ENCODE data around the gene GFER. TPM values are rescaled to one million over a fixed set of nuclear protein-coding genes. Genes with fewer than 3 reads are reported as not detected.

Gene GFER
- total RNA-seq, 4 donors from 2014 or later, result 5.6 to 30.4 (median 13.6) TPM

DNA sequence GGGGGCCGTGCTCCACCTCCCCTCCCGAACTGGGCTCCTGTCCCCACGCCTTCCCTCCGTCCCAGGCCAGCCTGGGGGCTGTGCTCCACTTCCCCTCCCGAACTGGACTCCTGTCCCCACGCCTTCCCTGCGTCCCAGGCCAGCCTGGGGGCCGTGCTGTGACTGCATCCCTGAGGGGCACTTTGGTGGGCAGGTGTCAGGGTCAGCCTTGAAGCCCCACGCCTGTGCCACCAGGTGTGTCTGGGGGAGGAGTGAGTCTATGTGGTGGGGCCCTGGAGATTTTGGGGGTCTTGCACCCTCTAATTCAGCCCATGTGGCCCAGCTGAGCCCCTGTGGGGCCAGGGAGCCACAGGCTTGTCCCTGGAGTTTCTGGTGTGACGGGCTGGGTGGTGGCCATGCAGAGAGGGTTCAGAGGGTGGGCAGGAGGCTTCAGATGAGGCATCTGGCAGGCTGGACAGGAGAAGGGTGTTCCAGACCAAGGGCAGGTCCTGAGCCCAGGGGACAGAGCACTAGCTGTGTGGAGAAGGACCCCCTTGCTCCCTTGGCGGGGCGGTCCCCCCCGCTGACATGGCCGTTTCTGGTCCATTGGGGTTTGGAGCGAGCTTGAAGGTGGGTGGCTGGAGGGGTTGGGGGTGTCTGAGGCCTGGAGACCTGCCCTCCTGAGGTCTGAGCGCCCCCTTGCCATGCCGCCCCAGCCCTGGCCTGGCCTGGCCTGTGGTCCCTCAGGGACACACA, 50.9 kb downstream of the GFER start:
- H3K36me3 ChIP-seq, result peaks cover 0 to 9% (median 0%) of the 10 kb centered on the region in 3 donors
- peaks cover 57 to 97% (median 66%) of the 10 kb centered on the region in 3 donors for H3K4me1 ChIP-seq
- peak overlapping the region in 3 of 4 donors; percentile 11 to 52 (median 21) for H3K4me3 ChIP-seq
- no peaks in the 10 kb centered on the region for H3K9me3 ChIP-seq
- no peaks in the 10 kb centered on the region for H3K27me3 ChIP-seq
- DNase-seq, result no peak
- WGBS, 2 donors, result 69% methylated on average over 7 of the region's 17 CpGs; no CpG with 5 or more reads in 1 of the 2 donors
- TF ChIP-seq, protein P1, sequence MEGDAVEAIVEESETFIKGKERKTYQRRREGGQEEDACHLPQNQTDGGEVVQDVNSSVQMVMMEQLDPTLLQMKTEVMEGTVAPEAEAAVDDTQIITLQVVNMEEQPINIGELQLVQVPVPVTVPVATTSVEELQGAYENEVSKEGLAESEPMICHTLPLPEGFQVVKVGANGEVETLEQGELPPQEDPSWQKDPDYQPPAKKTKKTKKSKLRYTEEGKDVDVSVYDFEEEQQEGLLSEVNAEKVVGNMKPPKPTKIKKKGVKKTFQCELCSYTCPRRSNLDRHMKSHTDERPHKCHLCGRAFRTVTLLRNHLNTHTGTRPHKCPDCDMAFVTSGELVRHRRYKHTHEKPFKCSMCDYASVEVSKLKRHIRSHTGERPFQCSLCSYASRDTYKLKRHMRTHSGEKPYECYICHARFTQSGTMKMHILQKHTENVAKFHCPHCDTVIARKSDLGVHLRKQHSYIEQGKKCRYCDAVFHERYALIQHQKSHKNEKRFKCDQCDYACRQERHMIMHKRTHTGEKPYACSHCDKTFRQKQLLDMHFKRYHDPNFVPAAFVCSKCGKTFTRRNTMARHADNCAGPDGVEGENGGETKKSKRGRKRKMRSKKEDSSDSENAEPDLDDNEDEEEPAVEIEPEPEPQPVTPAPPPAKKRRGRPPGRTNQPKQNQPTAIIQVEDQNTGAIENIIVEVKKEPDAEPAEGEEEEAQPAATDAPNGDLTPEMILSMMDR (IDR thresholded peaks at IDR 0.05), result no peak
- TF ChIP-seq POLR2A (IDR thresholded peaks at IDR 0.05), result no peak
- H3K27ac ChIP-seq, result peak overlapping the region; percentile 71 to 92 (median 85)
- intact Hi-C loops (cut with DNase I), result no loop called here

DNA sequence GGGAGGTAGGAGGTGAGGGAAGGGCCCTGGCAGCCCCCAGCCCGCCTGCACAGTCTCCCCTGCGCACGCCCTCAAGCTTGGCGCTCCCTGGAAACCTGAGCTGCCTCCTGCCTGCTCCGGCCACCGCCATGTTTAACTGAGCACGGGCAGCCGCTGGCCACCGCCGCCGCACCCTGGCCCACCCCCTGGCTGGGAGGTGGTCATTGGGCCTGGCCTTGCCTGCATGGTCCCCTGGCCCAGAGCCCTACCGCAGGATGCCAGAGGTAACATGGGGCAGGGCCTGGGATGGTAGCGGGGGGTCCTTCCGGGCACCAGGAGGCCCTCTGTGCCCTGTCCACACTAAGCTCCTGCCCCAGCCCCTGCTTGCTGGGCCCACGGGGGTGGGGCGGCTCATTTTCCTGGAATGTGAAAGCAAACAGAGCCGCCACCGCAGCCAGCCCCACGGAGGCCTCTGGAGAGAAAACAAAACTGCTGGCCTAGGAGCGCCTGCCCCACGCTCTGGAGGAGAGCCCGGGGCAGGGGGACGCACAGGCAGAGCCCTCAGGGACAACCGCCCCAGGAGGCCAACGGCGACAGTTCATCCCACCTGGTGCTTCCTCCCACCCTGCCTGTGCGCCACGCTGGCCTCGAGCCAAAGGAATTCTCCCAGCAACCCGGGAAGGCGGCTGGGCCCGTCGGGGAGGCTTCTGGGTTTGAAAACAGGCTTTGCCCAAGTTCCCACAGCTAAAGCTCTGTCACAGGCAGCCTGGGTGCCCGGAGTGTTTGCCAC, 51.6 kb downstream of the GFER start:
- TF ChIP-seq POLR2A (IDR thresholded peaks at IDR 0.05), result no peak
- TF ChIP-seq, protein P1 (IDR thresholded peaks at IDR 0.05), result no peak
- Histone ChIP-seq H3K27me3 (no peaks in the 10 kb centered on the region), H3K9me3 (no peaks in the 10 kb centered on the region), H3K4me3 (peak overlapping the region in 3 of 4 donors; percentile 11 to 52 (median 21)), H3K36me3 (peaks cover 0 to 5% (median 0%) of the 10 kb centered on the region in 3 donors), H3K4me1 (peaks cover 61 to 97% (median 74%) of the 10 kb centered on the region in 3 donors), H3K27ac (peak overlapping the region; percentile 71 to 92 (median 85))
- intact Hi-C loops (cut with DNase I), result no loop called here
- WGBS, 2 donors, result 100% methylated on average over 5 of the region's 34 CpGs; no CpG with 5 or more reads in 1 of the 2 donors
- no peak for DNase-seq

DNA sequence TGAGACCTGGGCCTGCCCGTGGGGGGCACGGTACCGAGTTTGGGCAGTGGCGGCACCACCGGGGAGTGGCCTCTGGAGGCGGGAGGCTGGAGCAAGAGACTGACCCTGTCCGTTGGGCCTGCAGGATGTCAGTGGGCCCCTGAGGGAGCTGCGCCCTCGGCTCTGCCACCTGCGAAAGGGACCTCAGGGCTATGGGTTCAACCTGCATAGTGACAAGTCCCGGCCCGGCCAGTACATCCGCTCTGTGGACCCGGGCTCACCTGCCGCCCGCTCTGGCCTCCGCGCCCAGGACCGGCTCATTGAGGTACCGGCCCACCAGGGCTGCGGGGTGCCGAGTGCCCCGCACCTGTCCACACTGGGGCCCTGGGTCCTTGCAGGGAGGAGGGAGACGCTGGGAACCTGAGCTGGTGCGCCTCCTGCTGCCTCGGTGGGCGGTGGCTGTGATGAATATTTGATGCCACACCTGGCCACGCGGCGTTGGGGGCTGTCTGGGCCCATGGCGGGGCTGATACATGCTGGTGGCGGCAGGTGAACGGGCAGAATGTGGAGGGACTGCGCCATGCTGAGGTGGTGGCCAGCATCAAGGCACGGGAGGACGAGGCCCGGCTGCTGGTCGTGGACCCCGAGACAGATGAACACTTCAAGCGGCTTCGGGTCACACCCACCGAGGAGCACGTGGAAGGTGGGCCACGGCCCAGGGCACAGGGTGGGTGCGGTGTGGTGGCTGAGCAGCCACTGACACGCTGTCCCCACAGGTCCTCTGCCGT, 52.4 kb downstream of the GFER start:
- H3K27me3 ChIP-seq, result no peaks in the 10 kb centered on the region
- TF ChIP-seq POLR2A (IDR thresholded peaks at IDR 0.05), result no peak
- TF ChIP-seq, protein P1 (IDR thresholded peaks at IDR 0.05), result no peak
- intact Hi-C loops (cut with DNase I), result no loop called here
- 84 to 92% methylated on average over 12 to 16 of the region's 47 CpGs for WGBS, 2 donors
- H3K4me3 ChIP-seq, result peak overlapping the region in 3 of 4 donors; percentile 11 to 52 (median 21)
- no peaks in the 10 kb centered on the region for H3K9me3 ChIP-seq
- peak overlapping the region; percentile 71 to 92 (median 85) for H3K27ac ChIP-seq
- DNase-seq, result no peak
- H3K4me1 ChIP-seq, result peaks cover 58 to 97% (median 71%) of the 10 kb centered on the region in 3 donors
- H3K36me3 ChIP-seq, result peaks cover 0 to 5% (median 0%) of the 10 kb centered on the region in 3 donors

DNA sequence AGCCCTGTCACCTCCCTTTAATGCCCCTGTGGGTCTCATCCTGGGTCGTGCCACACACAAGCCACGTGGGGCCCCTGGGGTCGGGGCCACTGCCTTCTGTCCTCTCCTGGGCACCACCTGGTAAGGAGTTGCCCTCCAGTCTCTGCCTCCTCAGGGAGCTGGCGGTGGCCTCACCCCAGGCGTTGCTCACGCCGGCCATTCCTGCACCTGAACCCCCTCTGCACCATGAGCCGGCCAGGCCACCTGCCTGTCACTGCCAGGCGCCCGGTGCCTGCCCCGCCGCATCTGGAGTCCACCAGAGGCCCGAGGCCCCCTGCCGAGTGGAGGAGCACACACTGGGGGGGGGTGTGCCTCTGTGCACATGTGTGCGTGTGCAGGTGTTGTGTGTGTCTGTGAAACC, 53.1 kb downstream of the GFER start:
- DNase-seq, result no peak
- no peak overlapping the region for H3K4me3 ChIP-seq
- H3K36me3 ChIP-seq, result peaks cover 0 to 5% (median 0%) of the 10 kb centered on the region in 3 donors
- H3K4me1 ChIP-seq, result peaks cover 56 to 97% (median 75%) of the 10 kb centered on the region in 3 donors
- TF ChIP-seq, protein P1 (IDR thresholded peaks at IDR 0.05), result no peak
- no peak for TF ChIP-seq POLR2A (IDR thresholded peaks at IDR 0.05)
- WGBS, 2 donors, result 87% methylated on average over 3 of the region's 15 CpGs; no CpG with 5 or more reads in 1 of the 2 donors
- H3K27ac ChIP-seq, result peak overlapping the region; percentile 71 to 92 (median 85)
- H3K27me3 ChIP-seq, result no peaks in the 10 kb centered on the region
- intact Hi-C loops (cut with DNase I), result no loop called here
- H3K9me3 ChIP-seq, result no peaks in the 10 kb centered on the region

Small RNA genes within 50 kb of the gene (small RNA-seq; reads per million reads assigned to genes)
- 0 reads per million in 4 donors for gene AC005363.2
- 0 reads per million in 4 donors for gene RN7SL219P
- 0 reads per million in 4 donors for gene SNORA10
- gene SNORA64, result 0 reads per million in 4 donors

Other genes starting within 250 kb of the GFER start
- 10 to 100 TPM; 30.2 to 57.1 (median 53.6) TPM for gene NME3, start 212.7 kb upstream of the GFER start, total RNA-seq
- gene EME2, start 211.4 kb upstream of the GFER start, total RNA-seq, result 10 to 100 TPM in 2 of 4 donors, 1 to 10 TPM in 2; 8.8 to 14.4 (median 10.1) TPM
- 100 to 1,000 TPM in 3 of 4 donors, 10 to 100 TPM in 1; 89.5 to 158 (median 114) TPM for gene MRPS34, start 211.1 kb upstream of the GFER start, total RNA-seq
- gene SPSB3, start 201.6 kb upstream of the GFER start, total RNA-seq, result 10 to 100 TPM; 27.8 to 84.5 (median 45.1) TPM
- gene NUBP2, start 201.2 kb upstream of the GFER start, total RNA-seq, result 10 to 100 TPM; 71.4 to 91.5 (median 79.5) TPM
- not detected for gene IGFALS, start 190.5 kb upstream of the GFER start, total RNA-seq
- 10 to 100 TPM; 30.6 to 56.5 (median 43.4) TPM for gene HAGH, start 157.4 kb upstream of the GFER start, total RNA-seq
- 10 to 100 TPM; 34.3 to 52.3 (median 46.9) TPM for gene FAHD1, start 157.0 kb upstream of the GFER start, total RNA-seq
- under 1 TPM in 1 of 4 donors, not detected in 3; 0.76 TPM for gene MEIOB, start 112.0 kb upstream of the GFER start, total RNA-seq
- gene HS3ST6, start 65.8 kb upstream of the GFER start, total RNA-seq, result 1 to 10 TPM; 1.6 to 9.9 (median 6.3) TPM
- 10 to 100 TPM; 20.1 to 36.4 (median 21.0) TPM for gene MSRB1, start 41.0 kb upstream of the GFER start, total RNA-seq
- gene RPL3L, start 29.5 kb upstream of the GFER start, total RNA-seq, result not detected
- gene NDUFB10, start 24.7 kb upstream of the GFER start, total RNA-seq, result 100 to 1,000 TPM; 172 to 215 (median 189) TPM
- 1,000 to 10,000 TPM; 1,980 to 2,837 (median 2,292) TPM for gene RPS2, start 19.4 kb upstream of the GFER start, total RNA-seq
- not detected for gene RNF151, start 17.3 kb upstream of the GFER start, total RNA-seq
- gene TBL3, start 12.1 kb upstream of the GFER start, total RNA-seq, result 10 to 100 TPM; 32.7 to 48.2 (median 36.7) TPM
- 1 to 10 TPM in 2 of 4 donors, under 1 TPM in 2; 0.38 to 4.2 (median 1.8) TPM for gene NOXO1, start 2.7 kb upstream of the GFER start, total RNA-seq
- 1 to 10 TPM in 2 of 4 donors, under 1 TPM in 1, not detected in 1; 0.38 to 1.0 (median 1.0) TPM for gene SYNGR3, start 5.8 kb downstream of the GFER start, total RNA-seq
- gene ZNF598, start 25.6 kb downstream of the GFER start, total RNA-seq, result 10 to 100 TPM; 31.3 to 56.1 (median 40.9) TPM
- gene NPW, start 35.6 kb downstream of the GFER start, total RNA-seq, result under 1 TPM in 1 of 4 donors, not detected in 3; 0.48 TPM
- 10 to 100 TPM; 11.6 to 31.7 (median 16.5) TPM for gene NHERF2, start 42.7 kb downstream of the GFER start, total RNA-seq
- 10 to 100 TPM in 2 of 4 donors, 1 to 10 TPM in 2; 7.8 to 26.0 (median 10.0) TPM for gene NTHL1, start 63.6 kb downstream of the GFER start, total RNA-seq
- gene TSC2, start 63.8 kb downstream of the GFER start, total RNA-seq, result 10 to 100 TPM; 22.8 to 79.7 (median 41.2) TPM
- gene PKD1, start 151.7 kb downstream of the GFER start, total RNA-seq, result 100 to 1,000 TPM in 1 of 4 donors, 10 to 100 TPM in 3; 34.1 to 123 (median 64.1) TPM
- gene RAB26, start 164.4 kb downstream of the GFER start, total RNA-seq, result 1 to 10 TPM in 2 of 4 donors, under 1 TPM in 2; 0.26 to 4.2 (median 0.99) TPM
- gene TRAF7, start 171.6 kb downstream of the GFER start, total RNA-seq, result 10 to 100 TPM; 46.9 to 79.6 (median 73.2) TPM
- gene CASKIN1, start 212.4 kb downstream of the GFER start, total RNA-seq, result under 1 TPM in 2 of 4 donors, not detected in 2; 0.04 to 0.38 TPM
- 10 to 100 TPM; 33.1 to 48.8 (median 42.8) TPM for gene MLST8, start 221.3 kb downstream of the GFER start, total RNA-seq
- 1 to 10 TPM in 3 of 4 donors, not detected in 1; 1.1 to 2.0 (median 1.6) TPM for gene BRICD5, start 226.7 kb downstream of the GFER start, total RNA-seq
- gene PGP, start 230.6 kb downstream of the GFER start, total RNA-seq, result 10 to 100 TPM in 1 of 4 donors, 1 to 10 TPM in 3; 5.5 to 14.2 (median 7.4) TPM
- 10 to 100 TPM; 16.8 to 25.6 (median 19.2) TPM for gene E4F1, start 239.4 kb downstream of the GFER start, total RNA-seq